Measurements from ENCODE around the gene NDE1.

The NDE1 gene

DNA sequence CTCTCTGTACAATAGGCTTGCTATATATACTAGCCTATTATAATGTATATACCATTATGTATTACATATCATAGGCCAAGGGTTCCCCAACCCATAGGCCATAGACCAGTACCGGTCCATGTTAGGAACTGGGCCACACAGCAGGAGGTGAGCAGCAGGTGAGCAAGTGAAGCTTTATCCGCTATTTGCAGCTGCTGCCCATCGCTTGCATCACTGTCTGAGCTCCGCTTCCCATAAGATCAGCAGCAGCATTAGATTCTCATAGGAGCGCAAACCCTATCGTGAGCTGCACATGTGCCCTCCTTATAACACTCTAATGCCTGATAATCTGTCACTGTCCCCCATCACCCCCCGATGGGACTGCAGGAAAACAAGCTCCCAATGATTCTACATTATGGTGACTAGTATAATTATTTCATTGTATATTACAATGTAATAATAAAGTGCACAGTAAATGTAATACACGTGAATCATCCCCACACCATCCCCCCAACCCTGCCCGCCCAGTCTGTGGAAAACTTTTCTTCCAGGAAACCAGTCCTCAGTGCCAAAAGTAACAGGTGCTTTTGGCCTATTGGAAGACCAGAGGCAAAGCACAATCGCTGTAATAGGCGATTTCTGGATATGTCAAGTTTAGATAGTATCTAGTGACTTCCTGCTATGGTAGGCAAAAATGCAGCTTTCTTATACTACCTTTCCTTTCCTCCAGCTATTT, 122.7 kb downstream of the NDE1 start:
- DNase-seq (ENCODE audit: low read depth): no peak
- TF ChIP-seq, protein P1, sequence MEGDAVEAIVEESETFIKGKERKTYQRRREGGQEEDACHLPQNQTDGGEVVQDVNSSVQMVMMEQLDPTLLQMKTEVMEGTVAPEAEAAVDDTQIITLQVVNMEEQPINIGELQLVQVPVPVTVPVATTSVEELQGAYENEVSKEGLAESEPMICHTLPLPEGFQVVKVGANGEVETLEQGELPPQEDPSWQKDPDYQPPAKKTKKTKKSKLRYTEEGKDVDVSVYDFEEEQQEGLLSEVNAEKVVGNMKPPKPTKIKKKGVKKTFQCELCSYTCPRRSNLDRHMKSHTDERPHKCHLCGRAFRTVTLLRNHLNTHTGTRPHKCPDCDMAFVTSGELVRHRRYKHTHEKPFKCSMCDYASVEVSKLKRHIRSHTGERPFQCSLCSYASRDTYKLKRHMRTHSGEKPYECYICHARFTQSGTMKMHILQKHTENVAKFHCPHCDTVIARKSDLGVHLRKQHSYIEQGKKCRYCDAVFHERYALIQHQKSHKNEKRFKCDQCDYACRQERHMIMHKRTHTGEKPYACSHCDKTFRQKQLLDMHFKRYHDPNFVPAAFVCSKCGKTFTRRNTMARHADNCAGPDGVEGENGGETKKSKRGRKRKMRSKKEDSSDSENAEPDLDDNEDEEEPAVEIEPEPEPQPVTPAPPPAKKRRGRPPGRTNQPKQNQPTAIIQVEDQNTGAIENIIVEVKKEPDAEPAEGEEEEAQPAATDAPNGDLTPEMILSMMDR (IDR thresholded peaks at IDR 0.05; ENCODE audit: control insufficient read depth, extremely low read depth, insufficient read depth): no peak
- no peak overlapping the region for H3K4me3 ChIP-seq (ENCODE audit: low read depth, low read length)

DNA sequence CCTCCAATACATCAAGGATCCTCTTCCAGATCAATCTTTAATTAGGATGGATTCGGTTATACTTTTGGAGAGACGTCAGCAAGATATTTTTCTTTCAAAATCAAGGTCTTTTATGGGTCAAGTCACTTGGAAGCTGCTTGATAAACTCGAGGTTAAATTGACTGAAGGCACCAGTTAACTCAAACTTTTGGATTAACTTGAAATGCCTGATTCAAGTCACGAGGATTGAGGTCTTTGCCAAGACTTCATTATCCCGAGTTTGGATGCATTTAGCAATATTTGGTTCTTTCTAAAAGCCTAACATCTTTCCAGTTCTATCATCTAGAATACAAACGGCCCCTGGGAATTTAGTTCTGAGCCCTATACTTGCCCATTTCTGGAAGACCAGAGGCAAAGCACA, 123.9 kb downstream of the NDE1 start:
- TF ChIP-seq, protein P1 (IDR thresholded peaks at IDR 0.05; ENCODE audit: control insufficient read depth, extremely low read depth, insufficient read depth): no peak
- no peak for DNase-seq (ENCODE audit: low read depth)

DNA sequence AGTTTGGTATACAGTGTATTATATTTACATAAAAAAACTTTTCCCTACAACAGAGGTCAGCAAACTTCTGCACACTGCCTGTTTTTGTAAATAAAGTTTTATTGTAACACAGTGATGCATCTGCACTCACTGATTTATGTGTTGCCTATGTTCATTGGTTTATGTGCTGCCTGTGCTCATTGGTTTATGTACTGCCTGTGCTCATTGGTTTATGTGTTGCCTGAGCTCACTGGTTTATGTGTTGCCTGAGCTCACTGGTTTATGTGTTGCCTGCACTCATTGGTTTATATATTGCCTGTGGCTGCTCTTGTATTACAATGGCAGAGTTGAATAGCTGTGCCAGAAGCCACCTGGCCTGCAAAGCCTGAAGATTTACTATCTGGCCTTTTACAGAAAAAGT, 125.2 kb downstream of the NDE1 start:
- TF ChIP-seq, protein P1 (IDR thresholded peaks at IDR 0.05; ENCODE audit: control insufficient read depth, extremely low read depth, insufficient read depth): no peak
- no peak overlapping the region for H3K4me3 ChIP-seq (ENCODE audit: low read depth, low read length)
- DNase-seq (ENCODE audit: low read depth): peak; percentile 19

More for the DNA sequence above, 123.9 kb downstream of the NDE1 start:
- no peak overlapping the region for H3K4me3 ChIP-seq (ENCODE audit: low read depth, low read length)

DNA sequence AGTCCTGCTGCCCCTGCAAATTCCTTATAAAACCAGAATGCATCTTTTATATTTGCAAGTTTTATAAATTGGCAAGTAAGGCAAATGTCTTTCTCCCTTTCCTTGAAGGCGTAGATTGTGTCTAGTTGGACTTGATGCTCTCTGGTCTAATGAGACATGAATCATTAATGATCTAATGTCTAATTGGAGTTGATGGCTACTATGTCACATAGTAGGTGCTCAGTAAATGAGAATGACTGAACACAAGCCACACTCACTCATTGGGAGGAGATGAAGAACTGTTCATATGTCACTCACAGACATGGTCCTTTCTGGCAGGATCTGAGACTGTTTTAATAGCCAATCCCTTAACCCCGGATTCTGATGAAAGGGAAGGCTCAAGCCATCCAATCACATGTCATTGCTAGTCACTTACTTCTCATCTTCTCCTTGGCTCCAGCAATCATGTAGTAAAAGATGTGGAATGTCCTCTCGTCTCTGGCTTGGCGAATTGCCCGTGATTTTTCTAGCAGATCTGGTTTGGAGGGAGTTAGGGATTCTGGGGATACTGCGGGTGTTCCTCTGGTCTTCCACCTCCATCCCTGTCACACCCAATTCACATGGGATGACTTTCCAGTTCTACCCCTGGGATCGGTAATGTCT, 125.7 kb downstream of the NDE1 start:
- no peak overlapping the region for H3K4me3 ChIP-seq (ENCODE audit: low read depth, low read length)
- TF ChIP-seq, protein P1 (IDR thresholded peaks at IDR 0.05; ENCODE audit: control insufficient read depth, extremely low read depth, insufficient read depth): no peak
- DNase-seq (ENCODE audit: low read depth): no peak

All from LNCaP clone FGC (cell line).